ENCODE results near the gene SRGAP2. TPM values are rescaled to one million over a fixed set of nuclear protein-coding genes. Genes with fewer than 3 reads are reported as not detected.
"Not testable (repeated sequence)": the region's sequence is repeated elsewhere in the genome, so short reads cannot be mapped to it uniquely, and the experiment has no call there.

Gene SRGAP2
- 36.0 and 36.6 TPM in 2 replicates for polyA plus RNA-seq (2013)

- H4K8ac ChIP-seq (ENCODE audit: low read depth, low read length); H3K9me3 ChIP-seq (ENCODE audit: insufficient read depth, low read depth, low read length); H3K36me3 ChIP-seq (ENCODE audit: control insufficient read depth in 1 of 2, insufficient read depth in 2 of 2, low read length in 2 of 2); H3K9ac ChIP-seq (ENCODE audit: low read length); H3K79me1 ChIP-seq (ENCODE audit: low read length); H4K12ac ChIP-seq (ENCODE audit: low read depth, low read length); H3K79me2 ChIP-seq (ENCODE audit: control insufficient read depth, insufficient read depth, low read length, poor library complexity); H3K4me1 ChIP-seq (ENCODE audit: control insufficient read depth in 1 of 2, insufficient read depth in 2 of 2, low read length in 2 of 2); H2BK12ac ChIP-seq (ENCODE audit: low read length); H2AK5ac ChIP-seq (ENCODE audit: low read length); H3K4ac ChIP-seq (ENCODE audit: low read depth, low read length); H2BK120ac ChIP-seq (ENCODE audit: insufficient read depth, low read length, poor library complexity); H3K27me3 ChIP-seq (ENCODE audit: insufficient read depth, low read length); H4K91ac ChIP-seq (ENCODE audit: low read depth, low read length); H2BK5ac ChIP-seq (ENCODE audit: low read depth, low read length, poor library complexity); H3K18ac ChIP-seq (ENCODE audit: low read length); H3K23ac ChIP-seq (ENCODE audit: low read length): not testable (repeated sequence)
- DNase-seq: peak; percentile 40 to 50
- WGBS (ENCODE audit: extremely low coverage, insufficient coverage, insufficient read length): no CpG with 5 or more reads among the region's 63 CpGs
- peak within 1 kb of the TSS; percentile 78 for H2AFZ ChIP-seq (ENCODE audit: insufficient read depth, low read length, poor library complexity)
- H3K4me3 ChIP-seq (ENCODE audit: low read depth, low read length): peak within 1 kb of the TSS; percentile 72
- peak within 1 kb of the TSS; percentile 53 for H3K14ac ChIP-seq (ENCODE audit: low read length)
- peak within 1 kb of the TSS; percentile 62 for H3K4me2 ChIP-seq (ENCODE audit: low read length)
- peak within 1 kb of the TSS; percentile 62 for H3K27ac ChIP-seq (ENCODE audit: low read depth, low read length)
Measured at GRCh38 chr1:206203364-206204158, at the start of gene SRGAP2. SRGAP2 (plus strand) TSS chr1:206203541; CDS start chr1:206205971, 2,430 bp downstream.

GRCh38 chr1:206167350-206168029 is 35.9 kb upstream of the SRGAP2 start:
- H3K18ac ChIP-seq (ENCODE audit: low read length); H3K27me3 ChIP-seq (ENCODE audit: insufficient read depth, low read length); H4K12ac ChIP-seq (ENCODE audit: low read depth, low read length); H3K4ac ChIP-seq (ENCODE audit: low read depth, low read length); DNase-seq; H3K4me3 ChIP-seq (ENCODE audit: low read depth, low read length); H3K79me2 ChIP-seq (ENCODE audit: control insufficient read depth, insufficient read depth, low read length, poor library complexity); H3K27ac ChIP-seq (ENCODE audit: low read depth, low read length); H2BK12ac ChIP-seq (ENCODE audit: low read length); H3K14ac ChIP-seq (ENCODE audit: low read length); H3K9ac ChIP-seq (ENCODE audit: low read length); H3K9me3 ChIP-seq (ENCODE audit: insufficient read depth, low read depth, low read length); H4K91ac ChIP-seq (ENCODE audit: low read depth, low read length); H2BK5ac ChIP-seq (ENCODE audit: low read depth, low read length, poor library complexity); H3K23ac ChIP-seq (ENCODE audit: low read length); H4K8ac ChIP-seq (ENCODE audit: low read depth, low read length); H3K79me1 ChIP-seq (ENCODE audit: low read length); H3K4me1 ChIP-seq (ENCODE audit: control insufficient read depth in 1 of 2, insufficient read depth in 2 of 2, low read length in 2 of 2); H3K4me2 ChIP-seq (ENCODE audit: low read length); H2AFZ ChIP-seq (ENCODE audit: insufficient read depth, low read length, poor library complexity); H2BK120ac ChIP-seq (ENCODE audit: insufficient read depth, low read length, poor library complexity); H3K36me3 ChIP-seq (ENCODE audit: control insufficient read depth in 1 of 2, insufficient read depth in 2 of 2, low read length in 2 of 2); H2AK5ac ChIP-seq (ENCODE audit: low read length): not testable (repeated sequence)
- no CpG with 5 or more reads among the region's 10 CpGs for WGBS (ENCODE audit: extremely low coverage, insufficient coverage, insufficient read length)

- H3K79me2 ChIP-seq (ENCODE audit: control insufficient read depth, insufficient read depth, low read length, poor library complexity); H2BK120ac ChIP-seq (ENCODE audit: insufficient read depth, low read length, poor library complexity): not testable (repeated sequence)
Measured at GRCh38 chr1:206169794-206170193, 33.5 kb upstream of the SRGAP2 start.

GRCh38 chr1:206173110-206173719 is 30.1 kb upstream of the SRGAP2 start:
- H3K23ac ChIP-seq (ENCODE audit: low read length); H2AFZ ChIP-seq (ENCODE audit: insufficient read depth, low read length, poor library complexity); H3K4me3 ChIP-seq (ENCODE audit: low read depth, low read length); H4K8ac ChIP-seq (ENCODE audit: low read depth, low read length); H4K12ac ChIP-seq (ENCODE audit: low read depth, low read length); H3K4me1 ChIP-seq (ENCODE audit: control insufficient read depth in 1 of 2, insufficient read depth in 2 of 2, low read length in 2 of 2); H3K27ac ChIP-seq (ENCODE audit: low read depth, low read length); H3K79me2 ChIP-seq (ENCODE audit: control insufficient read depth, insufficient read depth, low read length, poor library complexity); H4K91ac ChIP-seq (ENCODE audit: low read depth, low read length); H3K9me3 ChIP-seq (ENCODE audit: insufficient read depth, low read depth, low read length); H2BK120ac ChIP-seq (ENCODE audit: insufficient read depth, low read length, poor library complexity); H3K4ac ChIP-seq (ENCODE audit: low read depth, low read length); H3K9ac ChIP-seq (ENCODE audit: low read length); H3K79me1 ChIP-seq (ENCODE audit: low read length); H3K4me2 ChIP-seq (ENCODE audit: low read length); H3K18ac ChIP-seq (ENCODE audit: low read length); H2BK12ac ChIP-seq (ENCODE audit: low read length); H2BK5ac ChIP-seq (ENCODE audit: low read depth, low read length, poor library complexity); H3K36me3 ChIP-seq (ENCODE audit: control insufficient read depth in 1 of 2, insufficient read depth in 2 of 2, low read length in 2 of 2); H3K27me3 ChIP-seq (ENCODE audit: insufficient read depth, low read length); H3K14ac ChIP-seq (ENCODE audit: low read length); DNase-seq; H2AK5ac ChIP-seq (ENCODE audit: low read length): not testable (repeated sequence)
- no CpG with 5 or more reads among the region's 2 CpGs for WGBS (ENCODE audit: extremely low coverage, insufficient coverage, insufficient read length)

More at GRCh38 chr1:206169794-206170193, 33.5 kb upstream of the SRGAP2 start:
- H3K4me2 ChIP-seq (ENCODE audit: low read length); H3K4me3 ChIP-seq (ENCODE audit: low read depth, low read length); H2AFZ ChIP-seq (ENCODE audit: insufficient read depth, low read length, poor library complexity); H3K79me1 ChIP-seq (ENCODE audit: low read length); H2BK5ac ChIP-seq (ENCODE audit: low read depth, low read length, poor library complexity); H2BK12ac ChIP-seq (ENCODE audit: low read length); H3K4ac ChIP-seq (ENCODE audit: low read depth, low read length); H3K23ac ChIP-seq (ENCODE audit: low read length); H2AK5ac ChIP-seq (ENCODE audit: low read length); H3K27me3 ChIP-seq (ENCODE audit: insufficient read depth, low read length); DNase-seq; H3K9ac ChIP-seq (ENCODE audit: low read length); H3K18ac ChIP-seq (ENCODE audit: low read length); H4K8ac ChIP-seq (ENCODE audit: low read depth, low read length); H3K9me3 ChIP-seq (ENCODE audit: insufficient read depth, low read depth, low read length); H4K12ac ChIP-seq (ENCODE audit: low read depth, low read length); H3K14ac ChIP-seq (ENCODE audit: low read length); H4K91ac ChIP-seq (ENCODE audit: low read depth, low read length); H3K4me1 ChIP-seq (ENCODE audit: control insufficient read depth in 1 of 2, insufficient read depth in 2 of 2, low read length in 2 of 2); H3K36me3 ChIP-seq (ENCODE audit: control insufficient read depth in 1 of 2, insufficient read depth in 2 of 2, low read length in 2 of 2); H3K27ac ChIP-seq (ENCODE audit: low read depth, low read length): not testable (repeated sequence)
- WGBS (ENCODE audit: extremely low coverage, insufficient coverage, insufficient read length): no CpG with 5 or more reads among the region's 3 CpGs

Measured in trophoblast cell (in vitro differentiated cells and primary cell).